ENCODE results near the gene FAIM2.
"Not testable (repeated sequence)": the region's sequence is repeated elsewhere in the genome, so short reads cannot be mapped to it uniquely, and the experiment has no call there.

Gene FAIM2

GRCh38 chr12:49879065-49879464 lies 24.6 kb downstream of the FAIM2 start:
- DNase-seq: not testable (repeated sequence)

DNA sequence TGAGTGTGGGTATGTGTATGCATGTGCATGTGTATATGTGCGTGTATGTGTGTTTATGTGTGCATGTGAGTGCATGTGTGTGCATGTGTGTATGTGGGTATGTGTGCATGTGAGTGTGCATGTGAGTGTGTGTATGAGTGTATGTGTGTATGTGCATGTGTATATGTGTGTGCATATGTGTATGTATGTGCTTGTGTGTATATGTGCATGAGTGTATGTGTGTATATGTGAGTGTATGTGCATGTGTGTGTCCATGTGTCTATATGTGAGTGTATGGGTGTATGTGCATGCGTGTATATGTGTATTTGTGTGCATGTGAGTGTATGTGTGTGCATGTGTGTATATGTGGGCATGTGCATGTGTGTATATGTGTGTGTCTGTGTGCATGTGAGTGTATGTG lies 25.7 kb downstream of the FAIM2 start:
- DNase-seq: no peak

GRCh38 chr12:49877066-49877465 lies 26.6 kb downstream of the FAIM2 start:
- no peak for DNase-seq

DNA sequence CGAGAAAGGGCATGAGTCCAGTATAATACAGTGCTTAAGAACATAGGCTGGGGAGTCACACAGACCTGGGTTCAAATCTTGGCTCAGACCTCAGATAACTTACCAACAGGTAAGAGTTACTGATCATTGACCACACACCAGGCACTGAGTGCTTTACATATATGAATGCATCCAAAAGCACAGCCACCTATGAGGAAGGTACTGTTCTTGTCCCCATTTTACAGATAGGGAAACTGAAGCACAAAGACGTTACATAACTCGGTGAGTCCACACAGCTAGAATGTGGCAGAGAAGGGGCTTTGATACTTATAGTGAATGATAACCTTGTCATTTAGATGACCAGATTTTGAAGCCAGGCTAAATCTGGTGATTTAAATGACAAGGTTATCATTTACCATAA lies 27.6 kb downstream of the FAIM2 start:
- DNase-seq: no peak

- no peak for DNase-seq
Observed at GRCh38 chr12:49875115-49875720, 28.5 kb downstream of the FAIM2 start.

DNA sequence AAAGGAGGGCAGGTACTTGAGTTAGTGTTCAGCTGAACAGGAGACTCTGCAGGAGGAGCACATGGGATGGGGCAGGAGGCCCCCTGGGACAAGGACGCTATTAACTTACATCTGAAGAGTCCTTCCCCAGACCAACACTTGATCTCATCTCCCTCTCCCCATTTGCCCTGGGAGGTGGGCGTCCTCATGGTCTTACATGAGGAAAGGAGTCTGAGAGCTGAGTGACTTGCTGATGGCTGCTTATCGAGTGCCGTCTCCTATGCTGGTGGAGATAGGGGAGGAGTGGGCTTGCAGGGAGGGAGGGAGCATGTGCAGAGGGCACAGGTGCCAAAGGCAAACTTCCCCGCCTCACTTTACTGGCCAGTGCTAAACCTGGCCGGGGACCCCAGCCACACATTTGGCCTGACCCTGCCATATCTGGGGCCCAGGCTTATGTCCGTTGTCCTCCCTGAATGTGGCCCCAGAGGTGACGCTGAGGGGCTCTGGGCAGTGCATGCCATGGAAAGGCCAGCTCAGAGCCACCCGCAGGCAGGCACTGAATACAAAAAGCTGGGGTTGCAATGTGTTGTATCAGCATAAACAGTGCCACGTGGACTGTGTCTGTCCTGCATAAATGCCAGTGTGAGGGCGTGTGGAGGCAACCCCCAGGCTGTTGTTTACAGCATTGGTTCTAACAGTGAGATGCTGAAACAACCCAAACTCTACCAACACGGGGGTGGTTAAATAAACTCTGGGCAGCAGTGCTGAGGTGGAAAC lies 29.4 kb downstream of the FAIM2 start:
- DNase-seq: no peak

DNA sequence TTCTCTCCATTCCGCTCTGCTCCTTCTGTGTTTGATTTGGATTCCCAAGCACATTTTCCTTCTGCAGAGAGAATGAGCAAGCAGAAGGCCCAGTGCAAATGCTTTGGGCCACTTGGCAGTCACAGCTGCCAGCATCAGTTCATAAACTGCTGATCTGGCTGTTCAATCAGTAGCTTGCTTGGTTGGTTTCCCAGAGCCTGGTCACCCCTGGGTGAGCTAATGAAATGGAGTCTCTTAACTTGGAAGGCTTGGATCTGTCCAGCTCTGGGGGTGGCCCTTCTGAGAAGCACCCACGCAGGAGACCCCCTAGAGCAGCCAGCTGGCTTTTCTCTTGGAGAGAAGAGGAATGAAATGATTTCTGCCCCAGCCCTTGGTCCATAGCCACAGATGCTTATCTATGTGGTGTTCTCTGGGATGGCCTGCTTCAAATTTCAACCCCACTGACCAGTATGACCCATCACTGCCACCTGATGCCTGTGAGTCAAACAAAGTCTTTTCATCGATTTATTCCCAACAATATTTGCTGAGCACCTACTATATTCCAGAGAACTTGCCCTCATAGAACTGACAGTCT lies 30.3 kb downstream of the FAIM2 start:
- DNase-seq: no peak

DNA sequence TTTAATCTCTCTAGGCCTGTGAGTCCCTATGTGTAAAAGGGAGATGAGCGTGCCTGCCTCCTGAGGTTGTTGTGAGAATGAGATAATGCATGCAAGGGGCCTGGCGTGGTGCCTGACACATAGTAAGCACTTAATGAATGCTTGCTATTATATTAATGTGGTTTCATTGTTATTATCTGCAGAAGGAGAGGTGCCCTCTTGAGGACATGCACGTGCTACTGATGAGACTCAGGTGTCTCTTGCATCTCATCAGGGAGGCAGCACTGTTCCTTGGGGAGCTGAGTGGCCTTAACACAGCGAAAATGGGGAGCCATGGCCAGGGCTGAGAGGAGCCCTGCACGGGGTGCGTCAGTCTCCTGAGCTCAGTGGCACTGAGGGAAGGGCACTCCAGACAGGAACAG lies 30.9 kb downstream of the FAIM2 start:
- no peak for DNase-seq

- no peak for DNase-seq
Observed at GRCh38 chr12:49872381-49872780, 31.3 kb downstream of the FAIM2 start.

- DNase-seq: not testable (repeated sequence)
Observed at GRCh38 chr12:49871811-49872251, 31.9 kb downstream of the FAIM2 start.

GRCh38 chr12:49871263-49871561 lies 32.5 kb downstream of the FAIM2 start:
- no peak for DNase-seq

DNA sequence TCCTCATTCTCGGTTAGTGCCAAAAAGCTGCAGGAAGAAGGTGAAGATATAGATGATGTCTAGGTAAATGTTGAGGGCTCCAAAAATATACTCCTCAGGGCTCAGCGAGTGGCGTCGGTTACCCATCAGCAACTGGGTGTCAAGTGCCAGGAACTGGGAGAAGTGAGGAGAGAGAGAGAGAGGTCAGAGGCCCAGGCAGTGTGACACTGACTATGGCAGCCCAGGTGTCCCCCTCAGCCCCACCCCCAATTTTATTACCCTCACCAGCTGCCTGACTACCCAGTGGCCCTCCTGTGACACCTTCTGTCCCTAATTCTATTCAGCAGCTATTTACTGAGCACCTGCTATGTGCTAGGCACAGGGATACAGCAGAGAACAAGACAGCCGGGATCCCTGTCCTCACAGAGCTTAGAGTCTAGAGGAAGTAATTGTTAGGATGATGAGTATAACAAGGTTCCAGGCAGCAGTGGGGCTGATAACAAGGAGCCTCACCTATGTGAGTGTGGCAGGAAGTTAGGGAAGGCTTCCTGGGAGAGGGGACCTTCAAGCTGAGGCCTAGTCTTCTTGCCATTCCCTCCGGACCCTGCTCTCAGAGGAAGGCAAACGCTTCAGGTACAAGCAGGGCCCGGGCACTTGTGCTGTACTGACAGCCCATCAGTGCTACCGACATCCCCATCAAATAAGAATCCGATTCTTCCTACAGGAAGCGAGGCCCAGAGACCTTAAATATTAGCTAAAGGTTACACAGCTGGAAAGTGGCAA lies 33.0 kb downstream of the FAIM2 start:
- no peak for DNase-seq

DNA sequence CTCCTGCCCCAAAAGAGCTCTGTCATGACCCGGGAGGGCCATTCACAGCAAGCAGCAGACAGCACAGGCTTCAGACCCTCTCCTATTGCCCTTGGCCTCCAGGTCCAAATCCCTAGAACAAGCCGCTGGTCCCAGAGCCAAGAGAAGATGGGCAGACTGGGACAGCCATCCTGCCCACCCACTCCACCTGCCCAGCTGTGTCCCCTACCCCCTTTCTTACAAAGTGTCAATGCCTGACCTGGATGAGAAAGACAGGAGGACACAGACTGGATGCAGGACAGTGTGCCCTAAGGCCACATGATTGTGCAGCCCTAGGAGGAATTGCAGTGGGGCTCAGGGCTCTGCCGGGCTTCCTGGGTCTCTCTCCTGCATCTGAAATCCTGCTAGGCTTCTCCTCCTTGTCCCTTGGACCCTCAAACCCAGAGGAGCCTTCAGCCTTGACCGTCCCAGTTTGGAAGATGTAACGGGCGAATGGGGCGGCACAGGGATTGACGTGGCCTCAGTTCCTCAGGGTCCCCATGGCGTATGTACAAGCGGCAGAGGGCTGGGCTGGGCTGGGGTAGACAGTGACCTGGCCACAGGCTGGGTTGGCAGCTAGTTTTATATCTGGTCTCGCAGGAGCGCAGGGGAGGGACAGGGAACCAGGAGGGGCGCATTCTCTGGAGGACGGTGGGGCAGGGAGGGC lies 33.7 kb downstream of the FAIM2 start:
- DNase-seq: no peak

DNA sequence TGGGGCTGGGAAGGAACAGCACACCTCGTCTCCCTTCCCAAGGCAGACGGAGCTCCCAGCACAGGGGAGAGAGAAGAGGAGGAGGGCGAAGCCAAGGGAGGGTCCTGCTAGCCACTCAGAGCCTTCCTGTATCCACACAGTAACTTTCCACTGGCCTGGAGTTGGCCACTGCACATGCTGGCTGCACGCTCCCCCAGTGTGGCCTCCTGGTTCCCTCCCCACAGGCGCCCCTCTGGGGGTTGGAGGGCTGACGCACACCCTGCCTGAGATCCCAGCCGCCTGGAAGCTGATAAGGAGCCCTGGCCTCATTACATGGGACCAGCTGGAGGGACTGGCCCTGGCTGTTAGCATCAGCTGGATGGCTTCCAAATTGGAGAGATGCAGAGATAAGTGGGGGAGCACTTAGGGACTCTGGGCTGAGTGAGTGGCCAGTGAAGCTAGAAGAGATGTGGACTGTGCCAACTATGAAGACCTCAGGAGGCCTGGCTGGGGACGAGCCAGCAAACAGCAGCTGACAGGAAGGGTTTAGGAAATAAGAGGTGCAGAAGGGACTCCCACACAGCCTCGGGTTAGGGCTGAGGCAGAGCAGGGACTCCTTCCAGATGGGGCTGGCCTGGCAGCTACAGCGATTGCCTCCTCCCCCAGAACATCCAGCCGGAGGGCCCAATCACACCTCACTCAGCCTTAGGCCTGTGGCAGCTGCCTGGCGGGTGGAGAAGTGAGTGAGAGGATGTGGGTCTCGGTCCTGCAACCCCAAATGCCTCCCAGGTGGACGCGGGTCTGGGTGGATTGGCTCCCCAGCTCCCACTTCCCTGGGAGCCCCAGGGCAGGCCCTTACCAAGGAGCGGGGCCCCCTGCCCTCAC lies 34.5 kb downstream of the FAIM2 start:
- DNase-seq: peak; percentile 76

- no peak for DNase-seq
Observed at GRCh38 chr12:49868449-49868848, 35.3 kb downstream of the FAIM2 start.

DNA sequence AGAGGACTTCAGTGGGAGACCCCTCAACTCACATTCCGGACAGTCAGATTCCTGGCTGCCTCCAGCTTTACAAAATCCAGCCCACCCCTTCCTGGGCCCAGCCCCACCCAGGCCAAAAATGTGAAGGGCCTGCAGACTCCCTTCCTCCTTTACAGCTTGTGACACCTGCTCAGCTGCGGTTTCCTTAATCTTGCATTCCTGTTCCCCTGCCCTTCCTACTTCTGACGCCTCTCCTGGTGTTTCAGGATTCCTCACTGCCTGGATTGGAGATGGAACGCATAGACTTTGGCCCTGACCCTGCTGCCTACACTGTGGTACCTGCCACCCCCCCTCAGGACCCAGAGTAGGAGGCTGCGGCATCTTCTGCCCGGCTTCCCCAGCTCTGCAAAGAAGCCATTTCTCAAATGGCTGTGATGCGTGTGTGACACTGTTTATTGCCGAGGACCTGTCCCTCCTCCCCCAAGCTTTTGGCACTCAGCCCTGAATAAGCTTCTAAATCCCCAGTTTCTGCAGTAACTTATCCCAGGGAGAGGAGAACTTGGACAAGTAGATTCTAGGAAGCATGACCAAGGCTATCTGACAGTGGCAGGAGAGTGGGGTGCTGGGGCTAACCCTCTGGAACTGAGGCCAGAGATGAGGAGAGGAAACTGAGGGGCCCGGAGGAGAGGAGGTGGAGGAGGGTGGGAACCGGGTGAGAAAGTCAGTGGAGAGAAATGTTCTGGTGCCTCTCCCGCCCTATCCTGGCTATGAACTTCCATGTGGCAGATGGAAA lies 35.9 kb downstream of the FAIM2 start:
- no peak for DNase-seq

GRCh38 chr12:49866859-49867569 lies 36.7 kb downstream of the FAIM2 start:
- DNase-seq: peak; percentile 74

DNA sequence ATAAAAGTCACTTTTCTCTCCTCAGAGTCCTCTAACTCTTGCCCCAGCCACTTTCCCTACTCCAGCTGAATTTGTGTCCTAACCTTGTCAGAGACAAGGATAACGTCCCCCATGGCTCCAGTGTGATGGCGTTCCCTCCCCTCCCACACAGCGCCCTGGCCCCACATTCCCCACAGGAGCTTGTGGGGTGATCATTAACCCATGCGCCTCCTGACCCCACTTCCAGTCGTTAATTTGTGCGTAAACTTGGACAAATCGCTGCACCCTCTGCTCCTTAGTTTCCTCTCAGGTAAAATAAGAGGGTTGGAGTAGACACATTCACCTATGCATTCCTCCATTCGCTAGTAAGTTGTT lies 37.9 kb downstream of the FAIM2 start:
- no peak for DNase-seq

DNA sequence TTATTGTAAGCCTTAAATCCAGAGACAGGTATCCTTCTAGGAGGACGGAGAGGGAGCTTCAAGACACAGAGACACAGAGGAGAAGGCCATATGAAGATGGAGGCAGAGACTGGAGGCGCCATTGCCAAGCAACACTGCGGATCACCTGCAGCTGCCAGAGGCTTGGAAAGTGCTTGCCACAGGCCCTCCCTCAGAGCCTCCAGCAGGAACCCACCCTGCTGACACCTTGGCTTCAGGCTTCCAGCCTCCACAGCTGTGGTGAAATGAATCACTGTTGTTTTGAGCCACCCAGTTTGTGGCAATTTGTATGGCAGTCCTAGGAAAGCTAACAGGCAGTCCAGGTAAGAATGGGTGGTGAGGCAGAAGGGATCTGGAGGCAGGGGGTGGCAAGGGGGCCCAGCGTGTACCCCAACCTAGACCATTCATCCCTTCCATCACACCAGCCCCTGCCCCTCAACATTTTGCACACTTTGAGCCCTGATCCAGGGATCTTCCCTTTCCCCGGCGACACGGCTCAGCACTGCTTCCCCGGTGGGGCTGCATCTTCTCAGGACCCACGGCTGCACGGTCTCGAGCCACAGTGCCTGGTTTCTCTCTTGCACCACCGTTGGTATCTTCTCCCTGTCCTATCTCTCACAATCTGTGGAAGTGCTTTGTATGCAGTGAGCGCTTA lies 38.5 kb downstream of the FAIM2 start:
- no peak for DNase-seq

- DNase-seq: no peak
Observed at GRCh38 chr12:49864798-49865090, 39.0 kb downstream of the FAIM2 start.
